GM12878 (cell line): ENCODE data around the gene CYB5A. TPM values are rescaled to one million over a fixed set of nuclear protein-coding genes. Genes with fewer than 3 reads are reported as not detected.

Experiments used
- ATAC-seq: fragments of 200-7000 bp; cut with Tn5 transposase; 3 replicates; pipeline ENCODE4 v1.9.1; 2020; ENCODE audit warnings: mild to moderate bottlenecking, moderate library complexity
- BruUV-seq: library from RNA; stranded (reverse); fragments of 400-500 nt; replicated peaks from 2 replicates; lab custom pipeline; 2021; lab: Mats Ljungman, UMichigan
- CTCF ChIA-PET: fragments of 300-600 bp; sonication (Branson Sonifier 250); formaldehyde crosslinking; extraction: SDS; loops from one replicate; lab custom pipeline; 2021; ENCODE audit warnings: inconsistent platforms; lab: Yijun Ruan, JAX
- POLR2A ChIA-PET: fragments of 350-600 bp; formaldehyde crosslinking; extraction: SDS; loops from one replicate; lab custom pipeline; 2021; ENCODE audit warnings: inconsistent platforms; lab: Charles Lee
- RAD21 ChIA-PET: fragments of 300-600 bp; sonication (Branson Sonifier 250); formaldehyde crosslinking; loops from one replicate; lab custom pipeline; 2023; ENCODE audit warnings: antibody characterized with exemption; ENCODE audit not compliant: unreplicated experiment; lab: Charles Lee
- SMC1A ChIA-PET: fragments of 300-600 bp; sonication (Branson Sonifier 250); formaldehyde crosslinking; loops from one replicate; lab custom pipeline; 2023; ENCODE audit not compliant: unreplicated experiment, uncharacterized antibody; lab: Charles Lee
- DNase-seq: peaks from one replicate; pipeline ENCODE4 v3.0.0-alpha.2; 2011; ENCODE audit warnings: low read depth, low spot score
- FAIRE-seq: peaks from 3 replicates; lab custom pipeline; 2011; peaks lifted over from hg19 to GRCh38; lab: Jason Lieb, UNC
- H2AFZ ChIP-seq: 2 replicates; pipeline ENCODE4 v1.6.0; 2011; ENCODE audit warnings: low read depth, low read length, control low read depth; ENCODE audit not compliant: control insufficient read depth
- H3K27ac ChIP-seq: 2 replicates; pipeline ENCODE4 v1.5.1; 2011; ENCODE audit warnings: control low read depth; ENCODE audit not compliant: control insufficient read depth, insufficient read depth
- H3K27me3 ChIP-seq, 2 experiments: replicated peaks in 1 of 2; 2 replicates each; pipeline versions ENCODE4 v1.6.0 to v1.6.1; 2011; ENCODE audit warnings: low read length in 1 of 2; ENCODE audit not compliant: control insufficient read depth in 2 of 2, insufficient read depth in 2 of 2
- H3K36me3 ChIP-seq, 2 experiments: 2 replicates each; pipeline ENCODE4 v1.5.1; 2011; ENCODE audit warnings: low read length in 1 of 2; ENCODE audit not compliant: control insufficient read depth in 2 of 2, insufficient read depth in 2 of 2
- H3K4me1 ChIP-seq: 2 replicates; pipeline ENCODE4 v1.6.1; 2011; ENCODE audit warnings: mild to moderate bottlenecking, low read length, moderate library complexity, mixed read lengths; ENCODE audit not compliant: control insufficient read depth, insufficient read depth
- H3K4me2 ChIP-seq: 2 replicates; pipeline ENCODE4 v1.6.0; 2011; ENCODE audit warnings: control low read depth; ENCODE audit not compliant: control insufficient read depth, insufficient read depth
- H3K4me3 ChIP-seq: fragments of 200-600 bp; sonication (generic); 2 replicates; pipeline ENCODE4 v1.5.1; 2016
- H3K79me2 ChIP-seq: 2 replicates; pipeline ENCODE4 v1.6.0; 2011; ENCODE audit warnings: low read length; ENCODE audit not compliant: control insufficient read depth, insufficient read depth
- H3K9ac ChIP-seq: 2 replicates; pipeline ENCODE4 v1.8.0; 2011; ENCODE audit warnings: low read length, control low read depth, mixed read lengths; ENCODE audit not compliant: control insufficient read depth, insufficient read depth
- H3K9me3 ChIP-seq: replicated peaks from 3 replicates; pipeline ENCODE4 v1.5.1; 2011; ENCODE audit warnings: mild to moderate bottlenecking, low read length; ENCODE audit not compliant: control insufficient read depth, insufficient read depth
- H4K20me1 ChIP-seq: 2 replicates; pipeline ENCODE4 v1.6.0; 2011; ENCODE audit not compliant: control insufficient read depth, insufficient read depth
- GATAD2B ChIP-seq: fragments of 450-650 bp; conservative IDR thresholded peaks from 2 replicates; pipeline ENCODE4 v1.6.1; 2017; ENCODE audit warnings: low read depth, mild to moderate bottlenecking, moderate library complexity
- NBN ChIP-seq: fragments of 450-650 bp; IDR thresholded peaks from 2 replicates; pipeline ENCODE4 v1.6.1; 2016
- SPI1 ChIP-seq: IDR thresholded peaks from 2 replicates; pipeline ENCODE4 v1.6.1; 2011; ENCODE audit warnings: low read depth, mild to moderate bottlenecking, low read length, moderate library complexity, borderline replicate concordance; ENCODE audit not compliant: insufficient read depth
- ZBTB33 ChIP-seq: fragments of 450-650 bp; IDR thresholded peaks from 2 replicates; pipeline ENCODE4 v1.6.1; 2017; ENCODE audit warnings: mild to moderate bottlenecking
- WGBS: methylation state at CpG from one replicate; pipeline ENCODE4 v1.1.6; 2016; ENCODE audit warnings: low lambda C conversion rate; ENCODE audit not compliant: insufficient replicate concordance, insufficient coverage; ENCODE audit errors: missing lambda C conversion rate; 5-methylcytosine and 5-hydroxymethylcytosine counted together
- in situ Hi-C: fragments of 300-500 bp; cut with MboI; formaldehyde crosslinking; loops from 9 replicates; pipeline ENCODE4 v1.14.3; 2018; ENCODE audit warnings: mixed read lengths
- intact Hi-C: fragments of 100-400 bp; cut with micrococcal nuclease; formaldehyde crosslinking; loops from one replicate; pipeline ENCODE4 v1.14.2; 2022; ENCODE audit not compliant: unreplicated experiment
- polyA plus RNA-seq, 11 experiments: library from polyadenylated mRNA; depleted of rRNA in 4 of 11; unstranded in 6 of 11; stranded (reverse) in 5 of 11; fragments of >200 nt; fragmentation: Nextera tagmentation in 4 of 11; fragmentation: Illumina TruSeq in 1 of 11; extraction: Ambion mirVana in 4 of 11; extraction: Trizol in 1 of 11; gene quantifications; 1 replicate in 1 of 11; 2 replicates in 10 of 11; pipeline versions ENCODE4 v1.2.1 to v1.2.3, GENCODE V29; 2011 to 2016; ENCODE audit warnings: inconsistent platforms in 2 of 11, missing spikeins in 2 of 11, low read depth in 1 of 11
- total RNA-seq, 4 experiments: library from RNA; depleted of rRNA in 3 of 4; stranded (reverse); fragments of >200 nt in 3 of 4; fragmentation: Illumina TruSeq in 1 of 4; extraction: Trizol in 1 of 4; gene quantifications; 2 replicates each; pipeline versions ENCODE4 v1.2.1 to v1.2.3, GENCODE V29; 2013 to 2021

The CYB5A gene
- total and polyA plus RNA-seq, 10 of the 15 experiments (the other 5 are each of a cell fraction or from before 2014, with no cell fraction given): 60.2 to 129 (median 103) TPM

- Histone ChIP-seq H3K36me3 (no peaks in the 10 kb centered on the region), H3K27ac (no peak overlapping the region), H3K79me2 (peaks cover 5% of the 10 kb centered on the region; the same call in 1 of the 2 replicates), H3K9ac (no peak overlapping the region), H2AFZ (no peak overlapping the region), H3K9me3 (no peaks in the 10 kb centered on the region; the same call in 2 of the 3 replicates), H3K4me3 (no peak overlapping the region), H3K4me1 (peaks cover 3% of the 10 kb centered on the region), H4K20me1 (no peaks in the 10 kb centered on the region), H3K4me2 (no peak overlapping the region), H3K27me3 (no peaks in the 10 kb centered on the region)
- SMC1A ChIA-PET: interaction anchor here (1.5 kb wide), 1 partner anchor 38 kb away, joined by 3 read pairs; no protein-coding TSS in a partner anchor
- FAIRE-seq (no peak), DNase-seq (no peak), ATAC-seq (no peak)
- in situ Hi-C loops (no loop called here), intact Hi-C loops (loop anchor here (5.0 kb wide), 1 partner anchor 207 kb away; the partner anchor contains the start of gene CNDP2)
- POLR2A ChIA-PET: no interaction called here
- RAD21 ChIA-PET: no interaction called here
- WGBS: 98% methylated on average over 7 of the region's 7 CpGs
- no peak for TF ChIP-seq NBN
- TF ChIP-seq GATAD2B: no peak
- CTCF ChIA-PET: interaction anchor here (0.7 to 1.5 kb wide), 2 partner anchors 13 to 26 kb away, joined by 3 read pairs; no protein-coding TSS in a partner anchor
- BruUV-seq: no TSS peak
These were observed 1.7 kb downstream of the CYB5A start for GRCh38 chr18:74290021-74290420.

- intact Hi-C loops (no loop called here), in situ Hi-C loops (no loop called here)
- H3K4me1 ChIP-seq: peaks cover 3% of the 10 kb centered on the region
- POLR2A ChIA-PET: interaction anchor here (1.0 kb wide), 1 partner anchor 11 kb away, joined by 3 read pairs; no protein-coding TSS in a partner anchor
- 81% methylated on average over 3 of the region's 3 CpGs for WGBS
- no peaks in the 10 kb centered on the region for H3K27me3 ChIP-seq
- no peak overlapping the region for H2AFZ ChIP-seq
- no peaks in the 10 kb centered on the region for H4K20me1 ChIP-seq
- no peak overlapping the region for H3K9ac ChIP-seq
- no peaks in the 10 kb centered on the region for H3K36me3 ChIP-seq
- no peak for TF ChIP-seq ZBTB33
- TF ChIP-seq SPI1: peak; percentile 9; the same call in 1 of the 2 replicates
- RAD21 ChIA-PET: no interaction called here
- no TSS peak for BruUV-seq
- ATAC-seq (no peak), FAIRE-seq (no peak), DNase-seq (no peak)
- SMC1A ChIA-PET: interaction anchor here (0.7 to 1.5 kb wide), 2 partner anchors 25 to 37 kb away, joined by 3 to 4 read pairs; no protein-coding TSS in a partner anchor
- no peak overlapping the region for H3K4me3 ChIP-seq
- H3K9me3 ChIP-seq: no peaks in the 10 kb centered on the region; the same call in 2 of the 3 replicates
- CTCF ChIA-PET: interaction anchor here (1.5 kb wide), 1 partner anchor 25 kb away, joined by 3 read pairs; no protein-coding TSS in a partner anchor
- no peak overlapping the region for H3K27ac ChIP-seq
- peaks cover 5% of the 10 kb centered on the region; the same call in 1 of the 2 replicates for H3K79me2 ChIP-seq
- no peak overlapping the region for H3K4me2 ChIP-seq
These were observed 2.6 kb downstream of the CYB5A start for GRCh38 chr18:74289137-74289536.
